HepG2 (cell line): ENCODE results near the gene GGT7. TPM values are rescaled to one million over a fixed set of nuclear protein-coding genes. Genes with fewer than 3 reads are reported as not detected.

ENCODE experiments used
- AKAP8 ChIP-seq: sonication (generic); formaldehyde crosslinking; IDR thresholded peaks from 2 replicates; pipeline ENCODE4 v1.5.1; 2020; ENCODE audit warnings: mild to moderate bottlenecking, missing genetic modification reagents
- CAMTA2 ChIP-seq: sonication (generic); formaldehyde crosslinking; IDR thresholded peaks from 2 replicates; pipeline ENCODE4 v1.4.0; 2020; ENCODE audit warnings: mild to moderate bottlenecking, missing genetic modification reagents, borderline replicate concordance
- KDM2A ChIP-seq: sonication (generic); formaldehyde crosslinking; IDR thresholded peaks from 2 replicates; pipeline ENCODE4 v1.4.0; 2020; ENCODE audit warnings: low read depth, missing genetic modification reagents, borderline replicate concordance
- NKX3-1 ChIP-seq: sonication (generic); formaldehyde crosslinking; IDR thresholded peaks from 2 replicates; pipeline ENCODE4 v1.5.0; 2020; ENCODE audit warnings: missing genetic modification reagents
- TBX2 ChIP-seq: sonication (generic); formaldehyde crosslinking; IDR thresholded peaks from 2 replicates; pipeline ENCODE4 v1.5.0; 2020; ENCODE audit warnings: missing genetic modification reagents, mild to moderate bottlenecking, borderline replicate concordance
- TP53 ChIP-seq: sonication (generic); formaldehyde crosslinking; conservative IDR thresholded peaks from 2 replicates; pipeline ENCODE4 v1.4.0; 2020; ENCODE audit warnings: missing genetic modification reagents
- ZFP82 ChIP-seq: sonication (generic); formaldehyde crosslinking; IDR thresholded peaks from 2 replicates; pipeline ENCODE4 v1.5.1; 2020; ENCODE audit warnings: mild to moderate bottlenecking, missing genetic modification reagents, borderline replicate concordance
- ZNF121 ChIP-seq: sonication (generic); formaldehyde crosslinking; IDR thresholded peaks from 2 replicates; pipeline ENCODE4 v1.5.0; 2020; ENCODE audit warnings: mild to moderate bottlenecking, missing genetic modification reagents
- ZNF350 ChIP-seq: sonication (generic); formaldehyde crosslinking; IDR thresholded peaks from 2 replicates; pipeline ENCODE4 v1.4.0; 2020; ENCODE audit warnings: mild to moderate bottlenecking, low read depth, missing genetic modification reagents, borderline replicate concordance
- ZNF430 ChIP-seq: sonication (generic); formaldehyde crosslinking; IDR thresholded peaks from 2 replicates; pipeline ENCODE4 v1.9.0; 2021; ENCODE audit warnings: mild to moderate bottlenecking, missing genetic modification reagents
- ZNF441 ChIP-seq: sonication (generic); formaldehyde crosslinking; IDR thresholded peaks from 2 replicates; pipeline ENCODE4 v1.7.0; 2021; ENCODE audit warnings: missing genetic modification reagents, borderline replicate concordance
- ZNF558 ChIP-seq: sonication (generic); formaldehyde crosslinking; IDR thresholded peaks from 2 replicates; pipeline ENCODE4 v1.9.0; 2022; ENCODE audit warnings: mild to moderate bottlenecking, missing genetic modification reagents, borderline replicate concordance
- ZNF768 ChIP-seq: sonication (generic); formaldehyde crosslinking; IDR thresholded peaks from 2 replicates; pipeline ENCODE4 v1.4.0; 2020; ENCODE audit warnings: missing genetic modification reagents
- ZNF772 ChIP-seq: sonication (generic); formaldehyde crosslinking; IDR thresholded peaks from 2 replicates; pipeline ENCODE4 v1.5.0; 2020; ENCODE audit warnings: mild to moderate bottlenecking, missing genetic modification reagents
- polyA plus RNA-seq, 8 experiments: library from polyadenylated mRNA; depleted of rRNA in 3 of 8; stranded (reverse) in 7 of 8; unstranded in 1 of 8; fragments of >200 nt; fragmentation: Illumina TruSeq in 4 of 8; extraction: Trizol in 4 of 8; gene quantifications; 2 replicates each; pipeline versions ENCODE4 v1.2.1 to v1.2.3, GENCODE V29; 2011 to 2016; ENCODE audit warnings: low read depth in 4 of 8, missing spikeins in 1 of 8, mixed read lengths in 1 of 8; ENCODE audit not compliant: insufficient read depth in 1 of 8
- total RNA-seq, 5 experiments: library from RNA; depleted of rRNA; stranded (reverse); fragments of >200 nt; fragmentation: Illumina TruSeq; extraction: Trizol; gene quantifications; 2 replicates each; pipeline ENCODE4 v1.2.3, GENCODE V29; 2016; ENCODE audit warnings: low read depth in 1 of 5
- TF ChIP-seq, protein P1 (sequence below): sonication (generic); formaldehyde crosslinking; IDR thresholded peaks from 2 replicates; pipeline ENCODE4 v1.4.0; 2020; ENCODE audit warnings: missing genetic modification reagents
- TF ChIP-seq, protein P2 (sequence below): sonication (generic); formaldehyde crosslinking; IDR thresholded peaks from 2 replicates; pipeline ENCODE4 v1.8.1; 2022; ENCODE audit warnings: mild to moderate bottlenecking, missing genetic modification reagents
- TF ChIP-seq, protein P3 (sequence below): sonication (generic); formaldehyde crosslinking; IDR thresholded peaks from 2 replicates; pipeline ENCODE4 v1.5.0; 2020; ENCODE audit warnings: missing genetic modification reagents, mild to moderate bottlenecking, borderline replicate concordance
- TF ChIP-seq, protein P4 (sequence below): sonication (generic); IDR thresholded peaks from 2 replicates; pipeline ENCODE4 v1.6.1; 2016; ENCODE audit warnings: low read depth, borderline replicate concordance
- TF ChIP-seq, protein P5 (sequence below): sonication (generic); formaldehyde crosslinking; IDR thresholded peaks from 2 replicates; pipeline ENCODE4 v1.8.1; 2023; ENCODE audit warnings: mild to moderate bottlenecking, moderate library complexity, missing genetic modification reagents
- TF ChIP-seq, protein P6 (sequence below): sonication (generic); formaldehyde crosslinking; IDR thresholded peaks from 2 replicates; pipeline ENCODE4 v1.4.0; 2020; ENCODE audit warnings: mild to moderate bottlenecking, missing genetic modification reagents

The GGT7 gene
- total and polyA plus RNA-seq, 2 of the 13 experiments (the other 11 are each of a cell fraction or from before 2014, with no cell fraction given): 6.6 to 23.0 TPM

DNA sequence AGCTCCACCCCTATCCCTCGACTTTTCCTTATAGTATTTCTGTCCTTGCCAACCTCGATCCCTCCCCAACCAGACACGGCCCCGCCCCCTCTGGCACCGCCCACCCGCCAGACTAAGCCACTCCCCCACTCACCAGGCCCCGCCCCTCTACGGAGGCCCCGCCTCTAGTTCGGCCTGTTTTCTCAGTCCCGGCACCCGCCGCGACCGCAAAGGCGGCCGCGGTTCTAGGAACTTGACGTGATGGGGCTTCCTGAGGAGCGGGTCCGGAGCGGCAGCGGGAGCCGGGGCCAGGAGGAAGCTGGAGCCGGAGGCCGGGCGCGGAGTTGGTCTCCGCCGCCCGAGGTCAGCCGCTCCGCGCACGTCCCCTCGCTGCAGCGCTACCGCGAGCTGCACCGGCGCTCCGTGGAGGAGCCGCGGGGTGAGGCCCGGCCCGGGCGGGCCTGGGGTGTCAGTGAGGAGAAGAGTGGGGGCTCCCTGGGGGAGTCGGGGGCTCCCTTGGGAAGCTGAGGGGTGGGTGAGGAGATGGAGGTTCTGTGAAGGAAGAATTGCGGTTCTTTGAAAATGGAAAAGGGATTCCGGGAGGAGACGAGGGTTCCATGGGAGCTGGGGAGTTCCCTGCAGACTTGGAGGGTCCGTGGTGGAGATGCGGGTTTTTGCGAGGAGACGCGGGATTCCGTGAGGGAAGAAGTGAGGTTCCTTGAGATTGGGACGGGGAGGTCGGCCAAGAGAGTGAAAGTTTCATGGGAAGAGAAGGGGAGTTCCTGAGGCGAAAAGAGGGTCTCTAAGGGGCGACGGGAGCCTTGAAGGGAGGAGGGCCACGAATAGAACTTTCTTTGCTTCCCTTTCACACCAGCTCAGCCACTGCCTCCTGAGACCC is 4.0 kb upstream of the GGT7 start, which contains the start of gene ACSS2 (continued):
- TF ChIP-seq, protein P1, sequence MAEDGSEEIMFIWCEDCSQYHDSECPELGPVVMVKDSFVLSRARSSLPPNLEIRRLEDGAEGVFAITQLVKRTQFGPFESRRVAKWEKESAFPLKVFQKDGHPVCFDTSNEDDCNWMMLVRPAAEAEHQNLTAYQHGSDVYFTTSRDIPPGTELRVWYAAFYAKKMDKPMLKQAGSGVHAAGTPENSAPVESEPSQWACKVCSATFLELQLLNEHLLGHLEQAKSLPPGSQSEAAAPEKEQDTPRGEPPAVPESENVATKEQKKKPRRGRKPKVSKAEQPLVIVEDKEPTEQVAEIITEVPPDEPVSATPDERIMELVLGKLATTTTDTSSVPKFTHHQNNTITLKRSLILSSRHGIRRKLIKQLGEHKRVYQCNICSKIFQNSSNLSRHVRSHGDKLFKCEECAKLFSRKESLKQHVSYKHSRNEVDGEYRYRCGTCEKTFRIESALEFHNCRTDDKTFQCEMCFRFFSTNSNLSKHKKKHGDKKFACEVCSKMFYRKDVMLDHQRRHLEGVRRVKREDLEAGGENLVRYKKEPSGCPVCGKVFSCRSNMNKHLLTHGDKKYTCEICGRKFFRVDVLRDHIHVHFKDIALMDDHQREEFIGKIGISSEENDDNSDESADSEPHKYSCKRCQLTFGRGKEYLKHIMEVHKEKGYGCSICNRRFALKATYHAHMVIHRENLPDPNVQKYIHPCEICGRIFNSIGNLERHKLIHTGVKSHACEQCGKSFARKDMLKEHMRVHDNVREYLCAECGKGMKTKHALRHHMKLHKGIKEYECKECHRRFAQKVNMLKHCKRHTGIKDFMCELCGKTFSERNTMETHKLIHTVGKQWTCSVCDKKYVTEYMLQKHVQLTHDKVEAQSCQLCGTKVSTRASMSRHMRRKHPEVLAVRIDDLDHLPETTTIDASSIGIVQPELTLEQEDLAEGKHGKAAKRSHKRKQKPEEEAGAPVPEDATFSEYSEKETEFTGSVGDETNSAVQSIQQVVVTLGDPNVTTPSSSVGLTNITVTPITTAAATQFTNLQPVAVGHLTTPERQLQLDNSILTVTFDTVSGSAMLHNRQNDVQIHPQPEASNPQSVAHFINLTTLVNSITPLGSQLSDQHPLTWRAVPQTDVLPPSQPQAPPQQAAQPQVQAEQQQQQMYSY (CRISPR knock-in tag): 0 out of 2 replicates have a peak, but pooled peaks have one; percentile 58
- TF ChIP-seq ZNF558 (CRISPR knock-in tag) (no peak; the same call in 1 of the 2 replicates), TP53 (CRISPR knock-in tag) (peak; percentile 80; the same call in 1 of the 2 replicates), ZNF768 (CRISPR knock-in tag) (peak; percentile 75), TBX2 (CRISPR knock-in tag) (peak; percentile 8; the same call in 1 of the 2 replicates), ZNF121 (no peak), KDM2A (peak; percentile 60), ZNF350 (0 out of 2 replicates have a peak, but pooled peaks have one; percentile 9), ZNF430 (CRISPR knock-in tag) (peak; percentile 74; the same call in 1 of the 2 replicates), NKX3-1 (CRISPR knock-in tag) (peak; percentile 61; the same call in 1 of the 2 replicates), ZNF441 (CRISPR knock-in tag) (peak; percentile 86; the same call in 1 of the 2 replicates), ZNF772 (CRISPR knock-in tag) (no peak), CAMTA2 (CRISPR knock-in tag) (0 out of 2 replicates have a peak, but pooled peaks have one; percentile 52), AKAP8 (CRISPR knock-in tag) (peak; percentile 42; the same call in 1 of the 2 replicates), ZFP82 (CRISPR knock-in tag) (peak; percentile 83; the same call in 1 of the 2 replicates)
- TF ChIP-seq, protein P2, sequence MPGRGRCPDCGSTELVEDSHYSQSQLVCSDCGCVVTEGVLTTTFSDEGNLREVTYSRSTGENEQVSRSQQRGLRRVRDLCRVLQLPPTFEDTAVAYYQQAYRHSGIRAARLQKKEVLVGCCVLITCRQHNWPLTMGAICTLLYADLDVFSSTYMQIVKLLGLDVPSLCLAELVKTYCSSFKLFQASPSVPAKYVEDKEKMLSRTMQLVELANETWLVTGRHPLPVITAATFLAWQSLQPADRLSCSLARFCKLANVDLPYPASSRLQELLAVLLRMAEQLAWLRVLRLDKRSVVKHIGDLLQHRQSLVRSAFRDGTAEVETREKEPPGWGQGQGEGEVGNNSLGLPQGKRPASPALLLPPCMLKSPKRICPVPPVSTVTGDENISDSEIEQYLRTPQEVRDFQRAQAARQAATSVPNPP (CRISPR knock-in tag): peak; percentile 55; the same call in 1 of the 2 replicates
- TF ChIP-seq, protein P3, sequence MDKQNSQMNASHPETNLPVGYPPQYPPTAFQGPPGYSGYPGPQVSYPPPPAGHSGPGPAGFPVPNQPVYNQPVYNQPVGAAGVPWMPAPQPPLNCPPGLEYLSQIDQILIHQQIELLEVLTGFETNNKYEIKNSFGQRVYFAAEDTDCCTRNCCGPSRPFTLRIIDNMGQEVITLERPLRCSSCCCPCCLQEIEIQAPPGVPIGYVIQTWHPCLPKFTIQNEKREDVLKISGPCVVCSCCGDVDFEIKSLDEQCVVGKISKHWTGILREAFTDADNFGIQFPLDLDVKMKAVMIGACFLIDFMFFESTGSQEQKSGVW (CRISPR knock-in tag): no peak
- TF ChIP-seq, protein P4, sequence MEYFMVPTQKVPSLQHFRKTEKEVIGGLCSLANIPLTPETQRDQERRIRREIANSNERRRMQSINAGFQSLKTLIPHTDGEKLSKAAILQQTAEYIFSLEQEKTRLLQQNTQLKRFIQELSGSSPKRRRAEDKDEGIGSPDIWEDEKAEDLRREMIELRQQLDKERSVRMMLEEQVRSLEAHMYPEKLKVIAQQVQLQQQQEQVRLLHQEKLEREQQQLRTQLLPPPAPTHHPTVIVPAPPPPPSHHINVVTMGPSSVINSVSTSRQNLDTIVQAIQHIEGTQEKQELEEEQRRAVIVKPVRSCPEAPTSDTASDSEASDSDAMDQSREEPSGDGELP: no peak
- TF ChIP-seq, protein P5, sequence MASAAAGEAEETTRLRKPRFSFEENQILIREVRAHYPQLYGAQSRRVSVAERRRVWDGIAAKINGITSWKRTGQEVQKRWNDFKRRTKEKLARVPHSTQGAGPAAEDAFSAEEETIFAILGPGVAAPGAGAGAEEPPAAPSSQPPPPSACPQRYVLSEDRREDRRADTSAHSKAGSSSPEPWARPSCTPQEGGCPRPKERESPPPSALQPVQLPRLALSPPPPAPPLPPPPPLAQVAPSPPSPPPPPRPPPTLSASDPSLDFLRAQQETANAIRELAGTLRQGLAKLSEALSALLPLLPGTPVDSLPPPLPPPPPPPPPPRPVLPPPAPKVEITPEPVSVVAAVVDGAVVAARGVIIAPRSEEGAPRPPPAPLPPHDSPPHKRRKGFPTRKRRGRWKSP (CRISPR knock-in tag): peak; percentile 83; the same call in 1 of the 2 replicates
- TF ChIP-seq, protein P6, sequence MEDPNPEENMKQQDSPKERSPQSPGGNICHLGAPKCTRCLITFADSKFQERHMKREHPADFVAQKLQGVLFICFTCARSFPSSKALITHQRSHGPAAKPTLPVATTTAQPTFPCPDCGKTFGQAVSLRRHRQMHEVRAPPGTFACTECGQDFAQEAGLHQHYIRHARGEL: no peak
